CD14-positive monocyte (primary cell): ENCODE measurements around the gene HS6ST1. TPM values are rescaled to one million over a fixed set of nuclear protein-coding genes. Genes with fewer than 3 reads are reported as not detected.

Experiments used
- DNase-seq, 3 donors: peaks; one replicate each; pipeline ENCODE4 v3.0.0-alpha.2; 2011 to 2022
- H2AFZ ChIP-seq: 2 replicates; pipeline ENCODE4 v1.6.0; 2012; ENCODE audit warnings: mild to moderate bottlenecking, low read depth, low read length, inconsistent platforms; ENCODE audit not compliant: insufficient read depth, poor library complexity, severe bottlenecking
- H3K27ac ChIP-seq, 2 donors: 1 replicate in 1 of 2; 2 replicates in 1 of 2; pipeline ENCODE4 v1.5.1; 2012 to 2013; ENCODE audit warnings: low read length in 2 of 2, control low read depth in 1 of 2, inconsistent platforms in 1 of 2, low read depth in 1 of 2, mild to moderate bottlenecking in 1 of 2
- H3K27me3 ChIP-seq, 2 donors: one replicate each; pipeline versions ENCODE4 v1.6.0 to v1.6.1; 2011 to 2013; ENCODE audit warnings: low read length in 2 of 2; ENCODE audit not compliant: control insufficient read depth in 2 of 2, insufficient read depth in 2 of 2
- H3K36me3 ChIP-seq, 2 donors: replicated peaks in 1 of 2; 1 replicate in 1 of 2; 2 replicates in 1 of 2; pipeline versions ENCODE4 v1.5.1 to v1.6.1; 2012 to 2013; ENCODE audit warnings: low read length in 2 of 2, control low read depth in 1 of 2, inconsistent platforms in 1 of 2, mild to moderate bottlenecking in 1 of 2; ENCODE audit not compliant: insufficient read depth in 2 of 2, control insufficient read depth in 1 of 2
- H3K4me1 ChIP-seq, 2 donors: 1 replicate in 1 of 2; 2 replicates in 1 of 2; pipeline versions ENCODE4 v1.5.1 to v1.6.1; 2012 to 2013; ENCODE audit warnings: low read length in 2 of 2, control low read depth in 1 of 2, inconsistent platforms in 1 of 2, mild to moderate bottlenecking in 1 of 2, moderate library complexity in 1 of 2; ENCODE audit not compliant: insufficient read depth in 2 of 2, control insufficient read depth in 1 of 2
- H3K4me2 ChIP-seq: replicated peaks from 2 replicates; pipeline ENCODE3; 2012; ENCODE audit warnings: low read length, moderate library complexity, mild to moderate bottlenecking; ENCODE audit not compliant: poor library complexity, severe bottlenecking; ENCODE audit errors: extremely low read depth
- H3K4me3 ChIP-seq, 3 experiments: fragments of 200-600 bp in 1 of 3; sonication (generic) in 1 of 3; replicated peaks in 1 of 3; 1 replicate in 2 of 3; 2 replicates in 1 of 3; pipeline ENCODE4 v1.5.1; 2011 to 2013; ENCODE audit warnings: low read length in 3 of 3, mild to moderate bottlenecking in 3 of 3, control low read depth in 2 of 3, low read depth in 2 of 3, inconsistent platforms in 1 of 3, moderate library complexity in 1 of 3
- H3K79me2 ChIP-seq: 2 replicates; pipeline ENCODE4 v1.6.0; 2012; ENCODE audit warnings: mild to moderate bottlenecking, control low read depth, inconsistent platforms, low read length, moderate library complexity; ENCODE audit not compliant: insufficient read depth
- H3K9ac ChIP-seq: 2 replicates; pipeline ENCODE4 v1.6.0; 2017; ENCODE audit warnings: low read length, mild to moderate bottlenecking; ENCODE audit not compliant: insufficient read depth, poor library complexity, severe bottlenecking
- H3K9me3 ChIP-seq, 2 donors: replicated peaks in 1 of 2; 1 replicate in 1 of 2; 2 replicates in 1 of 2; pipeline versions ENCODE4 v1.5.1 to v1.6.1; 2012 to 2013; ENCODE audit warnings: low read length in 2 of 2, control low read depth in 1 of 2; ENCODE audit not compliant: control insufficient read depth in 1 of 2, insufficient read depth in 1 of 2
- H4K20me1 ChIP-seq: 2 replicates; pipeline ENCODE4 v1.6.0; 2012; ENCODE audit warnings: mild to moderate bottlenecking, low read length, control low read depth, moderate library complexity; ENCODE audit not compliant: insufficient read depth
- H3K27ac Mint-ChIP-seq, 7 donors: one replicate each; pipeline ENCODE4 v1.8.0; 2020; ENCODE audit warnings: mild to moderate bottlenecking in 7 of 7, mixed read lengths in 7 of 7, moderate library complexity in 6 of 7, inconsistent platforms in 2 of 7
- H3K27me3 Mint-ChIP-seq, 3 donors: one replicate each; pipeline ENCODE4 v1.8.0; 2021 to 2022; ENCODE audit warnings: low read depth in 3 of 3, mild to moderate bottlenecking in 3 of 3, mixed read lengths in 3 of 3, moderate library complexity in 3 of 3, inconsistent platforms in 1 of 3
- H3K36me3 Mint-ChIP-seq, 2 donors: one replicate each; pipeline ENCODE4 v1.8.0; 2020; ENCODE audit warnings: mixed read lengths in 2 of 2, inconsistent platforms in 1 of 2, mild to moderate bottlenecking in 1 of 2
- H3K4me1 Mint-ChIP-seq: one replicate; pipeline ENCODE4 v1.8.0; 2020; ENCODE audit warnings: mild to moderate bottlenecking, mixed read lengths
- H3K4me3 Mint-ChIP-seq, 2 donors: one replicate each; pipeline ENCODE4 v1.8.0; 2020; ENCODE audit warnings: mild to moderate bottlenecking in 2 of 2, mixed read lengths in 2 of 2, moderate library complexity in 1 of 2
- H3K9me3 Mint-ChIP-seq, 7 donors: one replicate each; pipeline ENCODE4 v1.8.0; 2020 to 2022; ENCODE audit warnings: mixed read lengths in 7 of 7, mild to moderate bottlenecking in 6 of 7, moderate library complexity in 6 of 7, inconsistent platforms in 2 of 7
- WGBS: methylation state at CpG from one replicate; pipeline ENCODE4 v1.1.5; 2013; ENCODE audit warnings: missing lambda C conversion rate; ENCODE audit not compliant: insufficient coverage; 5-methylcytosine and 5-hydroxymethylcytosine counted together
- intact Hi-C, 2 donors: fragments of 100-400 bp; cut with micrococcal nuclease; formaldehyde crosslinking; loops; one replicate each; pipeline versions ENCODE4 v1.15.0 to v1.15.1; 2023
- polyA plus RNA-seq, 3 donors: library from polyadenylated mRNA; depleted of rRNA in 1 of 3; unstranded in 2 of 3; stranded (reverse) in 1 of 3; fragments of 300-500 nt in 2 of 3; fragments of >200 nt in 1 of 3; fragmentation: Illumina TruSeq in 2 of 3; gene quantifications; 1 replicate in 2 of 3; 2 replicates in 1 of 3; pipeline ENCODE4 v1.2.3, GENCODE V29; 2012 to 2021
- TF ChIP-seq, protein P1 (sequence below): fragments of 200-600 bp; IDR thresholded peaks from one replicate; pipeline ENCODE4 v1.8.0; 2022; ENCODE audit warnings: antibody characterized with exemption, mild to moderate bottlenecking

The HS6ST1 gene
- polyA plus RNA-seq, 3 donors: 2.9 to 5.4 (median 4.0) TPM

DNA sequence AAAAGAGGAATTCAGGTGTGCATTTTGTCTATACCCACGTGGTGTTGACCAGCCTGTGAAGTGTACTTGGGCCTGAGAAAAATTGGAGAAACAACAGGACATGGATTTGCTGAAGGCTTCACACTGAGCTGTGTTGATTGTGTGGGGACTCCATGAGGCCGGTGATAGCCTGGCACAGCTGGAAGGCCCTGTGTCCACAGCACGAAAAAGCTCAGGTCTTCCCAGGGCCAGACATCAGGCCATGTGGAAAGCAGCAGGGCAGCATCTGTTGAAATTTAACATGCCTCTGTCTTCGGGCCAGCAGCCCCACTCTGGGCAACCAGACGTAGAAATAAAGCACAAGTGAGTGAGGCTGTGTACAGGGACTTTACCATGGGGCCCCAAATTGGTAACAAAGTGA, 84.1 kb downstream of the HS6ST1 start:
- Histone ChIP-seq H3K4me1 (peaks cover 4 to 12% of the 10 kb centered on the region in 2 donors), H3K9me3 (no peaks in the 10 kb centered on the region), H3K79me2 (no peaks in the 10 kb centered on the region), H3K4me2 (no peak overlapping the region), H3K27me3 (peaks cover 0 to 11% of the 10 kb centered on the region in 2 donors), H3K9ac (no peak overlapping the region), H3K36me3 (no peaks in the 10 kb centered on the region), H4K20me1 (no peaks in the 10 kb centered on the region), H2AFZ (no peak overlapping the region), H3K27ac (no peak overlapping the region), H3K4me3 (no peak overlapping the region)
- Mint-ChIP-seq H3K36me3 (no peaks in the 10 kb centered on the region), H3K27ac (no peak overlapping the region), H3K27me3 (peaks cover 10 to 26% (median 14%) of the 10 kb centered on the region in 3 donors), H3K9me3 (peaks cover 0 to 2% (median 0%) of the 10 kb centered on the region in 7 donors), H3K4me1 (peaks cover 8% of the 10 kb centered on the region), H3K4me3 (no peak overlapping the region)
- intact Hi-C loops: loop anchor here in 1 of 2 donors (2.0 kb wide), 1 partner anchor 56 kb away; no protein-coding TSS in a partner anchor
- DNase-seq: no peak
- TF ChIP-seq, protein P1, sequence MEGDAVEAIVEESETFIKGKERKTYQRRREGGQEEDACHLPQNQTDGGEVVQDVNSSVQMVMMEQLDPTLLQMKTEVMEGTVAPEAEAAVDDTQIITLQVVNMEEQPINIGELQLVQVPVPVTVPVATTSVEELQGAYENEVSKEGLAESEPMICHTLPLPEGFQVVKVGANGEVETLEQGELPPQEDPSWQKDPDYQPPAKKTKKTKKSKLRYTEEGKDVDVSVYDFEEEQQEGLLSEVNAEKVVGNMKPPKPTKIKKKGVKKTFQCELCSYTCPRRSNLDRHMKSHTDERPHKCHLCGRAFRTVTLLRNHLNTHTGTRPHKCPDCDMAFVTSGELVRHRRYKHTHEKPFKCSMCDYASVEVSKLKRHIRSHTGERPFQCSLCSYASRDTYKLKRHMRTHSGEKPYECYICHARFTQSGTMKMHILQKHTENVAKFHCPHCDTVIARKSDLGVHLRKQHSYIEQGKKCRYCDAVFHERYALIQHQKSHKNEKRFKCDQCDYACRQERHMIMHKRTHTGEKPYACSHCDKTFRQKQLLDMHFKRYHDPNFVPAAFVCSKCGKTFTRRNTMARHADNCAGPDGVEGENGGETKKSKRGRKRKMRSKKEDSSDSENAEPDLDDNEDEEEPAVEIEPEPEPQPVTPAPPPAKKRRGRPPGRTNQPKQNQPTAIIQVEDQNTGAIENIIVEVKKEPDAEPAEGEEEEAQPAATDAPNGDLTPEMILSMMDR: no peak
- 95% methylated on average over 5 of the region's 5 CpGs for WGBS

- Histone ChIP-seq H3K79me2 (no peaks in the 10 kb centered on the region), H3K27ac (no peak overlapping the region), H3K9ac (peak overlapping the region; percentile 84), H2AFZ (peak overlapping the region; percentile 99), H3K9me3 (no peaks in the 10 kb centered on the region), H3K4me1 (peaks cover 4 to 12% of the 10 kb centered on the region in 2 donors), H3K27me3 (peaks cover 0 to 11% of the 10 kb centered on the region in 2 donors), H3K4me3 (peak overlapping the region in 1 of 3 experiments; percentile 85), H4K20me1 (no peaks in the 10 kb centered on the region), H3K4me2 (peak overlapping the region; percentile 88), H3K36me3 (no peaks in the 10 kb centered on the region)
- Mint-ChIP-seq H3K4me3 (peak overlapping the region; percentile 81 to 90), H3K27ac (no peak overlapping the region), H3K4me1 (peaks cover 13% of the 10 kb centered on the region), H3K27me3 (peaks cover 10 to 26% (median 14%) of the 10 kb centered on the region in 3 donors), H3K9me3 (peaks cover 0 to 2% (median 0%) of the 10 kb centered on the region in 7 donors), H3K36me3 (no peaks in the 10 kb centered on the region)
- DNase-seq: no peak
- TF ChIP-seq, protein P1: peak; percentile 55
- intact Hi-C loops: loop anchor here (2.0 kb wide), 1 partner anchor 55 kb away; no protein-coding TSS in a partner anchor
- WGBS: 71% methylated on average over 6 of the region's 11 CpGs
Observed at GRCh38 chr2:128233790-128234395, 84.8 kb downstream of the HS6ST1 start.
